HG03039 (cell line): ENCODE data around the gene ACSF3.

ENCODE experiments used
- ATAC-seq: cut with Tn5 transposase; IDR thresholded peaks from one replicate; pipeline ENCODE4 v1.9.1; 2021; ENCODE audit warnings: mild to moderate bottlenecking, moderate library complexity; ENCODE audit not compliant: unreplicated experiment

The ACSF3 gene

DNA sequence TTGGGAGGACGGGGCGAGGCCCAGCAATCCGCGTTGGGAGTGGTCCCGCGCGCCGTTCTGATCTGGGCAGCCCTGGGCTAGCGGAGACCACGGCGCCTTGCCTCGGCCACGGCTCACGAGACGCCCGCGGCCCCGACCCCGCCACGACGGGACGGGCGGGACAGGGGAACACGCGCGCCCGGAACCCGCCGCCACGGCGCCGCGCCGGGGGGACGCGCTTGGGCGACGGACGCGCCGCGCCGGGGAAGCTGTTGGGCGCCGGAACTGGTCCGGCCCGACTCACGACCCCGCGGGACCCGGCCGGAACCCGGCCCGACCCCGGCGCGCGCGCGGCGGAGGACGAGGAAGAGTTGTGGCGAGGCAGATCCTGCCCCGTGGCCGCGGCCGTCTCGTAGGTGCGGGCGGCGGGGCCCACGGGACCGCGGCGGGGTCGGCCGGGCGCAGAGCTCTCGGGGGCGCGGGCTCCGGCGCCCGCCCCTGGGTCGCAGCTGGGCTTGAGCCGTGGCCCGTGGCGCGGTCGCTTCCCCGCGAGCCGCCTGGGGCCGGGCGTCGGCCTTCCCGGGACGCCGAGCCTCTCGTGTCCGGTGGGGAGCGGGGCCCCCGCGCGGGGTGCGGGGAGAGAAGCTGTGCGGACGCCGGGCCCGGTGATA lies at the start of gene ACSF3:
Gene ACSF3 (plus strand): TSS at position 251 of the 650 bp plus-strand sequence. CDS start 6,830 bp downstream, outside the sequence.
- no peak for ATAC-seq

DNA sequence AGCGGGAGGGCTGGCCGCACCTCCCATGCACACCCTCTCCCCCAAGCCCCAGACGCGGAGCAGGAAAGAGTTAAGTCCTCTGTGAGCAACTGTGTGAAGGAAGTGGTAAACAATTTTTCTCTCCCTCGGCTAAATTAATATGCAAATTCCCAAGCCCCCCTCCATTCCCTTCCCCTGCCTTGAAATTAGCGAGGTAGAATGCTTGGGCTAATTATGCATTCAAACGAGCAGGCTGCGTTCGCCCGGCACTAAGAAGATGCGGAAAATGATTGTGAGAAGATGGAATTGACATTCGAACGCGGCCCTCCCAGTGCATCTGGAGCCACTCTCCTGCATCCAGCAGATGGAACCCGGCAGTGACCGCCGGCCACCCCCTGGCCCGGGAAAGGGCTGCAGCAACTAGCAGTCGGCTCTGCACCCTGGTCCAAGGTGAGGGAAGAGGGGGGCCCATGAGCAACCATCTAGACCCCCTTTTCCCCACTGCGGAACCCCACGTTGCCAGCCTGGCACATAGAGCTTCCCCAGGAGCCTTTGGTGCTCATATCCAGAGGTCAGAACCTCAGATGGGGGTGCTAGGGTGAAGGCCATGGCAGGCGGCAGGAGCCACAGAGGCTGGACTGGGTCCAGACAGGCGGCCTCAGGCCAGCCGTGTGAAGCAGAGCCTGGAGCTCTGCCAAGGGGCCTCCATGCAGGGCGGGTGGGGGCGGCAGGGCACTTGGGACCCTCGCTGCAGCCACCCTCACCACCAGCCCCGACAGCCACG lies 49.1 kb upstream of the ACSF3 start:
- ATAC-seq: no peak

DNA sequence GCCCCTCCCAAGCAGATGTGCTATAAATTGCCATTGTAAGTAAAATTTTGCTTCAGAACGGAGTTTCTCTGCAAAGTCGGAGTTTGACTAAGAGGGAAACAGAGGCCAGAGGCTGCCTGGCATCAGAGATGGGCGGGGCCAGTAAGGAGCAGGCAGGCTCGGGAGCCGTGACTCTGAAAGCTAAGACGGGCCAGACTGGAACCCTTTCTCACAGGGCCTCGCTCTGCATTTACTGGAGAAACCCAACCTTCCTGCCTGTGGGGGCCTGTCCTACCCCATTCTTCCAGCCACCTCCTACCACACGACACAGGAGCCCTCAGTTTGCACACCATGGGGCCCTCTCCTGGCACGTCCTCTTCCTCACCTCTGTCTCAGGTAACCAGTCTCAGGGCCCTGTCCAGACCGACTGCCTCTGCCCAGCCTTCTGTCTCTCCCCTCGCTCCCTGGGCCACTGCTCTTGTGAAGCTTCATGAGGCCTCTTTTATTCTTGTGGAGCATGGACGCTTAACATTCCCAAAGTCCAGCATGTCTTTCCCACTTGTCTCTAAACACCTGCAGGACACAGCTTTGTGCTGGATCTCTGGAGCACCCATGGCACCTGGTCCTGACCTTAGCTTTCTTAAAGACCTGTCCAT lies 48.4 kb upstream of the ACSF3 start:
- ATAC-seq: no peak

DNA sequence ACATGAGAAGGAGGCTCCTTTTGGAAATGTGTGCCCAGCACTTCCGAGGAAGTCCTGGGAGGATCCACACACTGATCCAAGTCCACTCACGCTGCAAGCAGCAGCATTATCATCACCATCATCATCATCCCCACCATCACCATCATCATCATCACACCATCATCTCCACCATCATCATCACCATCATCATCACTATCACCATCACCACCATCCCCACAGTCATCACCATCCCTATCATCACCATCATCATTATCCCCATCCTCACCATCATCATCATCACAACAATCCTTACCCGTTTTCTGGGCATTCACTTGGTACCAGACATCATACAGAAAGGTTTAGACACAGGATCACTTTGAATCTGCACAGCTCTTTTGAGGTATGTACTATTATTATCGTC lies 47.8 kb upstream of the ACSF3 start:
- ATAC-seq: no peak

DNA sequence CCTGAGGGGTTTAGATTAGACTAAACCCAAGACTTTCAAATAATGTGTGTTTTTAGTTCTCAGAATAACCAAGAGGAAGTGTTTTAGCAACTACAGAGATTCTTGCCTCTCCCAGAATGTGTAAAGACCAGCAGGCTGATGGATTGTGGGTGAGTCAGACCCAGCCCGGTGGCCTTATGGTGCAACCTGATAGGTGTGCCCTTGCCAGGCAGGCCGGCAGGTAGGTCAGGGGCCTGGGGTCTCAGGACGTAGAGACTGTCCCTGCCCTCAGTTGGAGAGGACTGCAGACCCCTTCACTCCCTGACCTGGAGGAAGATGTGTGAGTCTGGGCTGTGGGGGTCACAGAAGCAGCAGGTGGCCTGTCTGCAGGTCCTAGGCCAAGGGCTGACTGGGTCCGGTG lies 47.2 kb upstream of the ACSF3 start:
- ATAC-seq: no peak

DNA sequence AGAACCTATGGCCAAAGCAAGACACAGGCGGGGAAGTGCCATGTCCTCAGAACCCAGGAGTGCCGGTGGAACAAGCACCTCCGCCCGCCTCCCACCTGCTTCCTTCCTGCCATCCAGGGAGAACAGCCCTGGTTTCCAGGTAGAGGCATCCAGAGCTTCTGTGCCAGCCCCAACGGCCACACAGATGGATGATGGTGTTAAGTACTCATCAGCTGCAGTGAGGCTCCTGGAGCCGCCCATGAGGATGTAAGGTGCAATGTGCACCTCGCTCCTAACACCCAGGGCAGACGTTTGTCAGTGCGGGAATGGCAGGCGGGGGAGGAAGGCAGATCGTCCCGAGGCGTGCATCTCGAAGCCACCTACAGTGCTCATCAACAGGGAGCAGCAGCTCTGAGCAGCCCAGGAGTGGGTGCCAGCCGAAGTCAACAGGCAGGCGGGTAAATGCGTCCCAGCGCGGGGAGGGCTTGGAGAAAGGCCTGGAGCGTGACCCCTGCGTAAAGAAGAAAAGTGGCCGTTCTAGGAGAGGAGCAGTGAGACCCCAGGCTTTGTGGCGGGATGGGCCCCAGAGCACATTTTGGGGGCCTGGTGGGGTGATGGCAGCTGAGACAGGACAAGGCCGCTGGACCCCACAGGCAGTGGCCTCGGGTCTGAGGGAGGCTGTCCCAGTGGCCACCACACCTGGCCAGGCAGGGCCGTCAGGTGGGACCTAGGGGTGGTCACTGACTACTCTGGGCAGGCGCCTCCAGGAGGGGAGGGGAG lies 46.1 kb upstream of the ACSF3 start:
- no peak for ATAC-seq

DNA sequence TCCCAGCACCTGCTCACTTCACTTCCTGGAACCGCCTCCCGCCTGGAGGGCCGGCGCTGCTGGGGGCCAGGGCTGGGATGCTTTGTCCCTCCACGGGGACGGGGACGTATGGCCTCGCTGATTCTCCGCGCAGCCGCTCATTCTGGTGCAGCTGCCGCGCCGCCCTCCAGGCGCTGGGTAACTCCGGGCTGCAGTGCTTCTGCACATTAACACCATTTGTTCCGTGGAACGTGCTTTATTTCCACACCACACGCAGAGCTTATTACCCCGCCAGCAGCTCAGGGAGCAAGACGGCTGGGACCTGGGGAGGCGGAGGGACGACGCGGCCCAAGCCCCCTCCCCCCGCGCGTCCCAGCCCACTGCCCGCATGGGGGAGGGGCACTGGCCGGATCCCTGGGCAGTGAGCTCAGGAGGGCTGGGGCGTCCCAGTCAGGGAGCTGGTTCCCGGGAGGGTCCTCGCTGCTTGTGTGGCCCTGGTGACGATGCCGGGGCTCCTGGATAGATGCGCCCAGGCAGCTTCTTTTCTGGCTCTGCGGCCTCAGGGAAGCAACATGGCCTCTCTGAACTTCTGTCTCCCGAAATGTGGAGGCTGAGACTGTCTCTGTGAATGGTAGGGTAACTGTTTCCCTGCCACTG lies 45.4 kb upstream of the ACSF3 start:
- no peak for ATAC-seq

DNA sequence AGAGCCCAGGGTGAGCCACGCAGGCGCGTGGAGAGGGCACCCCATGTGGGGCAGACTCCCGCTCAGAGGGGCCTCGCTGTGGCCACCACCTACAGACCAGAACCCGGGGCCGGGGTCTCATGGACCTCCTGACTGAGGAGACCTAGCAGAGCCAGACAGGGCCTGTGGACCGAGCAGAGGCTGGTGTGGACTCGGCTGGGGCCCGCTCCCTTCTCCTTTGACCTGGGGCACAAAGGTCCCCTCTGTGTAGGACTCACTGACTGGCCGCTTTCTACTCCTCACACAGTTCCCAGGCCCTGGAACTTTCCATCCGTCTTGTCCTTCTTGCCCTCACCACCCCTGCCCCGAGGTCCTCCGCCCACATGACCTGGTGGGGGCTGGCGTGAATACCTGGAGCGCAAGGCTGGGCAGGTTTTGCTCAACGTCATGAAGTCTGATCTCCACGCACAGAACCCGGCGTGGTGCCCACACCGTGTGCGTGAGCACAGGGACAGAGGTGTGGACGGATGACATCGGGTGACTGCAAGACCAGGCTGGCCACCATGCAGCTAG lies 44.7 kb upstream of the ACSF3 start:
- no peak for ATAC-seq

DNA sequence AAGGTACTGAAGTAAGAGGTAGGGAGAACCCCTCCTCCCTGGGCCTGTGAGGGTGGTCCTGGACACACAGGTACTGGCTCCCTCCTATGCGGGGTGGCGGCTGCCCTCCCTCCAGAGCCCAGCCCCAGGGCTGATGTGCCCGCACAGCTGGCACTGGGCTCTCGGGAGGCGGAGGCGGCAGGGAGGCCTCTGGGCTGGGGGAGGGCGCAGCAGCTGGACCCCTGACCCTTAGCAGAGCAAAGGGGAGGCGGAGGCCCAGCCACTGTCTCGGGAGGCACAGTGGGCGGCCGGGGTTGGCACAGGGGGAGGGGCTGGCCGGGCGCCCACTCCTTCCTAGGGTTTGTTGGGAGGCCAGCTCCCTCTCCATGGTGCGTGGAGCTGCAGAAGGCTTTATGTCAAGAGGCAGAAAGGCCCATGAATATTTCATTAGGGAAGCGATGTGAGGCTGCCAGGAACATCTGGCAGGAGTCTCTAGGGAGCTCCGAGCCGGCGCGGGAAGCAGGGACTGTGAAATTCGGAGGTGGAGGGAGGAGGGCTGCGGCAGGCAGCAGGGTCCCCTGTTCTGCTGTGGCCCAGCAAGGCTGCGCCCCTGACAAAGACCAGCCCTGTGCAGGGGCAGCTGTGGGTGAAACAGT lies 44.1 kb upstream of the ACSF3 start:
- no peak for ATAC-seq

DNA sequence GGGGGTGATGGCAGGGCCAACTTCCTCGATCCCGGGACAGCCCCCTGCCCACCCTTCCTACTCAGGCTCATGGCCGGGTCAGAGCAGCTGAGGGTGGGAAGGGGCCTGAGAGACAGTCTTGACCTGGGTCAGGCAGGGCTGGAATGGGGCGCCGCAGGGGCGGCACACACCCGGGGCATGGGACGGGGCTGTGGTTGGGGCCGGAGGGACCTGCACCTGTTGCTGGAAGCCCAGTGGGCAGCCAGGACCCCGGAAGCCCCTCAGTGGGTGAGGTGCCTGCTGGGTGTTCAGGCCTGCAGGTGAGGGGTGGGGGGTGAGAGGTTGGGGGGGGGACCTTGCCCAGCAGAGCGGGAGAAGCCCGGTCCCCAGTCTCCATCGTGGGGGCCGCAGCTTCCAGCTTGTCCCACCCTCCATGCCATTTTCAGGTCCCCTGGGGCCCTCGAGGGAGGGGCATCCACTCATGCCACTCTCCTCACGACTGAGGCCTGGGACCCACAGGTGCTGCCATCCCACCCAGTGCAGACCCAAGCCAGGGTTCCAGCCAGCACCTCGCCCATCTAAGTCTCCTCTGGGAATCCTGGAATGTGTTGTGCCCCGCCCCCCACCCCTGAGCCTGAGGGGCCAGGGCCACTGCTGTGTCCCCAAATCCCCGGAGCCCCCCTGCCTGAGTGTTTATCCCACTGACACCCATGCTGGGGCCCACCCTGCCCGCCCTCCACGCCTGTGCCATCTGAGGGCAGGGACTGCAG lies 43.4 kb upstream of the ACSF3 start:
- ATAC-seq: no peak

DNA sequence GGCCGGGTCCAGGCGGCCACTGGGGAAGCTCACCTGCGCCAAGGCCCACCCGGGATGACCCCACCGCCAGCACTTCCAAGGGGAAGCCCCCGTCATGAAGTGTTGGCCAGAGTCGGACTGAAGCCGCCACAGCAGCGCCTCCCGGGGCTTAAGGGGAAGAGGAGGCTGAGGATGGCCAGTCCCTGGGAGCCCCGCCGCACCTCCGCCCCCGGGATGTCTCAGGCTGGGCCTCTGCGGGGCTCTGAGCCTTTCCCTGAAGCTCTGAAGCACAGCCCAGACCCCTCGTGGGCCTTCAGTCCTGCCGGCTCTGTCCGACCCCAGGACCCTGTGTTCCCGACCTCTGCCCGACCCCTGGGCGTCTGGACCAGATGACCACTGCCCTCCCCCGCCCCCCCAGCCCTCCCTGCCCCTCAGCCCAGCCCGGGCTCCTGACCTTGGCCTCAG lies 42.8 kb upstream of the ACSF3 start:
- no peak for ATAC-seq

DNA sequence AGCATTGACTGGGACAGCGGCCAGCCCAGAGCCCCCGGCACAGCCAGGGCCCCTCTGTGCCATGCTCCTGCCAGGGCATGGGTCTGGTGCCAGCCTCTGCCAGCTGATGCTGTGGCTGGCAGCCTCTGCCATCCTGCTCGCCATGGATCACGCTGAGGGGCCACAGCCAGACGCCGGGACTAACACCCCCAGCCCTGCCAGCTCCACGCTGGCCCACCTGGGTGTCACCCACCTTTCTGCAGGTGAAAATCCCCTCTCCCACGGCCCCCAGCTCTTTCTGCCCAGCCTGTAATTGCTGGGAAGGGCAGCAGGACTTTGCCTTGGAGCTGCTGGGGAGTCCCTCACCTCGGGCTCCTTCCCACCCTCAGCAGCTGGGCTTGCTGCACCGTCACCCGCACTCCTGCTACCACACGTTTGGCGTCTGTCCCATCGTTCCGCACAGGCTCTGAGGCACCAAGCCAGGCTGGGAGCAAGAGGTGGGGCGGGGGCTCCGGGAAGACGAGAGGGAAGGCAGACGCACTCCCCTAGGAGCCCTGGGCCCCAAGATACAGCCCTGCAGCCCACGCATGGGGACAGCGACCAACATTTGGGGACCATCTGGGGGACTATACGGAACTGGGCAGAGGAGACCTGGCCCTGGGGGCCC lies 42.0 kb upstream of the ACSF3 start:
- ATAC-seq: no peak

DNA sequence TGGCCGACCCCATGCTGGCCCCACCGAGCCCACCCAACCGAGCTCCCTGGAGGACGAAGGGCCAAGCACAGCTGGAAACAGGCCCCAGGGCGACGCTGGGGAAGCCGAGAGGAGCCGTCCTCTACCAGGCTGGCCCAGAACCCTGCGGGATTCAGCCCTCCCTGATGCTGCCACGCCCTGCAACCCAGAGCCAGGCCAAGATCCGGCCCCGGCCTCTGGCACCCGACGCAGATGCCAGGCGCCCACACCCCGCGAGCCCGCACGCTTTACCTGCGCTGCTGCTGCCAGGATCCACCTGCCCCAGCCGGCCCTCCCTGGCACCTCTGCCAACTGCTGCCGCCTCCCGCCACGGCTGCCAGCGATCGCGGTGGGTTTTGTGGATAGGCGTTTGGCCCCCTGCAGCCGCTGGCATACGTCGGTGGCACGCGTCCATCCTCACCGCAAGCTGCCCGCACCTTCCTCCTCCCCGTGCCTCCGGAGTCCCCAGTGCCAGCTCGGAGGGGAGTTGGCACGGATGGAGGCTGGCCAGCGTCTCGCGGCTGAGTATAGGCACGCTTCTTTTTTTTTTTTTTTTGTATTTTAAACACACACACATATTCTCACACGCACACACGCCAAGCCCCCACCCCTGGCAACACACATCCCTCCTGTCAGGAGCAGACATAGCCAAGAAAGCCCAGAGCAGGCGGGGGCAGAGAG lies 41.3 kb upstream of the ACSF3 start:
- no peak for ATAC-seq

DNA sequence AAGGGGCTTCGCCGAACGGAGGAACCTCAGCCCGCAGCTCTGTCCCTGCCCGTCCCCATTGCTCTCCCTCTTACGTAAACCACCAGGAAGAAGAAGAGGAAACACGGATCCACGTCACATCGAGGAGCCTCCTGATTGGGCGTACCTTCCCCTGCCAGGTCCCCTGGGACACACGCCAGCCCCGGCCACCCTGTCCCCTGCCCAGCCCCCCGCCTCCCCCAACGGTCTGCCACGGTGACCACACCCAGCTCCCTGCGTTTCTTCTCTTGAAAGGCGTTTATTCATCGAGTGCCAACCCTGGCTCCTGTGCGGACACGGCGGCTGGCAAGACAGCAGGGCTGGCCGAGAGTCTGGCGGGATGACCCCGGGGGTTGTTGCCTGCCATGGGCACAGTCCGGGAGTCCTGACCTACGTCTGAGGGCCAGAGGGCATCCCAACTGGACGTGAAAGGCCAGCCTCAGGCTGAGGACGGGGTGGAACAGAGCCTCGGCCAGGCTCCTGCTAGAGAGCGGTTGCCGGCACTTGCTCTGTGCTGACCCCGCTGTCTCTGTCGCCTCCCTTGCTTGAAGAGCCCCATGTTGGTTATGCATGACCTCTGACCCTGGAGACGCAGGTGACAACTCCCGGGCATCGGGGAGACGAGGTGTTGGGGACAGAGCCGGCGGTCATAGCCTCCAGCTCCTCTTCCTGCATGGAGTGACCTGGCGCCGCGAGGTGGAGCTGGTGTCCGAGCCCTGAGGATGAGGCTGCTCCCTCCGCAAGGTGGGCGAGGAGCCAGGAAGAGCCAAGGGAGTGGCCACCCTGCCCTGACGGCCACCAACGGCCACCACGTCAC lies 40.5 kb upstream of the ACSF3 start:
- ATAC-seq: no peak

DNA sequence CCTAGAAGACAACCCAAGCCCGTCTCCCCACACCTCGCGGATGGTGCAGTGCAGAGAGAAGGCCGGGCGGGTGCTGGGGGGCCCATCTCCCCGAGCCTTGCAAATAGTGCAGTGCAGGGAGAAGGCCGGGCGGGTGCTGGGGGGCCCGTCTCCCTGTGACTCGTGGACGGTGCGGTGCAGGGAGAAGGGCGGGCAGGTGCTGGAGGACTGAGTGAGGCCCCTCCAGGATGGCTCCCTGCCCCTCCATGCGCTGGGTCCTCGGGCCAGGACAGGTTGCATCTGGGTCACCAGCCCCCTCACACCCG lies 40.0 kb upstream of the ACSF3 start:
- ATAC-seq: no peak

DNA sequence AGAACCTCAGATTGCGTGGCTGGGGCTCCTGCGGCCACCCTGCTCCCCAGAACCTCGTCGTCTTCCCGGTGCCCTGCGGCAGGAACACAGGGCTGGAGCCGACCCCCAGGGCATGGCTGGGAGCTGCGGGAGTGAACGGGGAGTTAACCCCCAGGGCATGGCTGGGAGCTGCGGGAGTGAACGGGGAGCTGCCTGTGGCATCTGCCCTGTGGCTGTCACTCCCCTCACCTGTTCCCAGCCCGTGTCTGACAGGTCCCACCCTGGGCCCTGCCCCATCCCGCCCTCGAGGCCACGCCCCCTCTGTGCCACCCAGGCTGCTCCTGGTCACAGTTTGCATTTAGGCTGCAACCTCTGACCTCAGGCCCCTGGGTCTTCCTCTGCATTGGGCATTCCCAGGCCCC lies 39.4 kb upstream of the ACSF3 start:
- no peak for ATAC-seq

DNA sequence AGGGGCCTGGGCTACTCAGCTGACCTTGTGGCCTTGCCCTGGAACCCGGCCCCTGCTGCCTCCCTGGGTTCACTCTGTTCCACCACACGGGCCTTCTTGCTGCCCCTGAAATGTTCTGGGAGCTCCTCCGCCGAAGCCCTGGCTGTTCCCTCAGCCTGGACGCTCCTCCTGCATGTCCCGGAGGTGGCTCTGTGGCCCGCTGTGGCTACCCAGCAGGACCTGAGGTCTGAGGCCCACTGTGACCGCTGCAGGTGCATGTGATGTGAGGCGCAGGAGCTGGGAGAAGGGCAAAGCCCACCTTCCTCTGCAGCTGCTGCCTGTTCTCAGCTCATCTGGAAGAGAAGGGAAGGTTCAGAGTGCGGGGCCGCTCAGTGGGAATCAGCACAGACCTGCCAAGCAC lies 38.9 kb upstream of the ACSF3 start:
- ATAC-seq: no peak

DNA sequence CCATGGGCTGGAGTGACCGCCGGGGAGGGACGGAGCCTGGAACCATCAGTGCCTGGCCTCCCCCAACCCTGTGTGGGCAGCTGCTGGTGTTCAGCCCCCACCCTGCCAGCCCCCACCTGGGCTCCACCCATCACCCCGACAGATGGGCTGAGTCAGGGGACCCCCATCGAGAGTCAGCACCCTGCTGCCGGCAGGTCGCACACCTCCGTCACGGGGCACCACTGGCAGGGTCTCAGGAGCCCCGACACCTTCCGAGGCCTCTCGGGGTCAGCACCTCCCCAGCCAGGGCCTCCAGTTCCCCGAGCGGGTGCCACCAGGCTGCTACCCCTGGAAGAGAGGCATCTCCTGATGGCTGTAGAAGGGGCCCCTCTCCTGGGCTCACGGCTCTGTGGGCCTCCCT lies 38.3 kb upstream of the ACSF3 start:
- no peak for ATAC-seq
